HEK293T (cell line): ENCODE data around the gene MRPS10.
"Not testable (repeated sequence)": the region's sequence is repeated elsewhere in the genome, so short reads cannot be mapped to it uniquely, and the experiment has no call there.

Source experiments
- CTCF ChIA-PET: fragments of 350-600 bp; formaldehyde crosslinking; extraction: SDS; loops from one replicate; lab custom pipeline; 2021; ENCODE audit warnings: antibody characterized with exemption, inconsistent platforms; lab: Yijun Ruan, JAX
- POLR2A ChIA-PET: fragments of 350-600 bp; formaldehyde crosslinking; extraction: SDS; loops from one replicate; lab custom pipeline; 2020; ENCODE audit warnings: antibody characterized with exemption, inconsistent platforms; lab: Yijun Ruan, JAX
- DNase-seq: peaks from one replicate; pipeline ENCODE4 v3.0.0; 2012; ENCODE audit warnings: mixed read lengths; ENCODE audit errors: extremely low spot score
- ARNT ChIP-seq: fragments of 450-650 bp; IDR thresholded peaks from 2 replicates; pipeline ENCODE4 v1.6.1; 2017; ENCODE audit warnings: mild to moderate bottlenecking
- BHLHE40 ChIP-seq: fragments of 450-650 bp; IDR thresholded peaks from 2 replicates; pipeline ENCODE4 v1.6.1; 2016; ENCODE audit warnings: mild to moderate bottlenecking, moderate library complexity, borderline replicate concordance
- CTBP1 ChIP-seq: fragments of 450-650 bp; IDR thresholded peaks from 2 replicates; pipeline ENCODE4 v1.6.1; 2016; ENCODE audit warnings: borderline replicate concordance
- ELF4 ChIP-seq: fragments of 450-650 bp; IDR thresholded peaks from 2 replicates; pipeline ENCODE4 v1.6.1; 2017; ENCODE audit warnings: antibody characterized with exemption
- FOXA1 ChIP-seq: fragments of 450-650 bp; IDR thresholded peaks from 2 replicates; pipeline ENCODE4 v1.6.1; 2016; ENCODE audit warnings: mild to moderate bottlenecking
- FOXK2 ChIP-seq: fragments of 450-650 bp; IDR thresholded peaks from 2 replicates; pipeline ENCODE4 v1.6.1; 2016; ENCODE audit warnings: mild to moderate bottlenecking
- FOXM1 ChIP-seq: fragments of 450-650 bp; IDR thresholded peaks from 2 replicates; pipeline ENCODE4 v1.6.1; 2017; ENCODE audit warnings: mild to moderate bottlenecking, borderline replicate concordance
- HDGF ChIP-seq: fragments of 450-650 bp; IDR thresholded peaks from 2 replicates; pipeline ENCODE4 v1.6.1; 2017; ENCODE audit warnings: antibody characterized with exemption, borderline replicate concordance
- L3MBTL2 ChIP-seq: fragments of 450-650 bp; conservative IDR thresholded peaks from 2 replicates; pipeline ENCODE4 v1.6.1; 2016; ENCODE audit warnings: mild to moderate bottlenecking
- LEF1 ChIP-seq: fragments of 450-650 bp; IDR thresholded peaks from 2 replicates; pipeline ENCODE4 v1.6.1; 2017; ENCODE audit warnings: mild to moderate bottlenecking, borderline replicate concordance
- NFRKB ChIP-seq: fragments of 450-650 bp; IDR thresholded peaks from 2 replicates; pipeline ENCODE4 v1.6.1; 2016; ENCODE audit warnings: mild to moderate bottlenecking, moderate library complexity
- PKNOX1 ChIP-seq: fragments of 450-650 bp; IDR thresholded peaks from 2 replicates; pipeline ENCODE4 v1.6.1; 2016
- SP1 ChIP-seq: fragments of 450-650 bp; IDR thresholded peaks from 2 replicates; pipeline ENCODE4 v1.6.1; 2017
- SUZ12 ChIP-seq: fragments of 450-650 bp; IDR thresholded peaks from 2 replicates; pipeline ENCODE4 v1.6.1; 2016; ENCODE audit warnings: mild to moderate bottlenecking
- TARDBP ChIP-seq: fragments of 450-650 bp; IDR thresholded peaks from 2 replicates; pipeline ENCODE4 v1.6.1; 2016
- ZNF384 ChIP-seq: fragments of 450-650 bp; IDR thresholded peaks from 2 replicates; pipeline ENCODE4 v1.6.1; 2016

Gene MRPS10

DNA sequence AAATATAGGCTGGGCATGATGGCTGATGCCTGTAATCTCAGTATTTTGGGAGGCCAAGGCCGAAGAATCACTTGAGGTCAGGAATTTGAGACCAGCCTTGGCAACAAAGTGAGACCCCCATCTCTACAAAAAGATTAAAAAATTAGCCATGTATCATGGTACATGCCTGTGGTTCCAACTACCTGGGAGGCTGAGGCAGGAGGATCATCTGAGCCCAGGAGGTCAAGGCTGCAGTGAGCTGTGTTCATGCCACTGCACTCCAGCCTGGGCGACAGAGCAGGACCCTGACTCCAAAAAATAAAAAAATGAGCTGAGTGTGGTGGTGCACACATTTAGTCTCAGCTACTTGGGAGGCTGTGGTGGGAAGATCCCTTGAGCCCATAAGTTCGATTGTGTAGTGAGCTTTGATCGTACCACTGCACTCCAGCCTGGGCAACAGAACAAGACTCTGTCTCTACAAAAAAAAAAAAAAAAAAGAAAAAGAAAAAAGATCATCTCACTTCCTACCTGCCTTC, 12.8 kb downstream of the MRPS10 start:
- POLR2A ChIA-PET = no interaction called here
- TF ChIP-seq ARNT (no peak), TARDBP (no peak), FOXA1 (no peak), SUZ12 (no peak), ZNF384 (no peak), HDGF (no peak), PKNOX1 (no peak), L3MBTL2 (no peak)

DNA sequence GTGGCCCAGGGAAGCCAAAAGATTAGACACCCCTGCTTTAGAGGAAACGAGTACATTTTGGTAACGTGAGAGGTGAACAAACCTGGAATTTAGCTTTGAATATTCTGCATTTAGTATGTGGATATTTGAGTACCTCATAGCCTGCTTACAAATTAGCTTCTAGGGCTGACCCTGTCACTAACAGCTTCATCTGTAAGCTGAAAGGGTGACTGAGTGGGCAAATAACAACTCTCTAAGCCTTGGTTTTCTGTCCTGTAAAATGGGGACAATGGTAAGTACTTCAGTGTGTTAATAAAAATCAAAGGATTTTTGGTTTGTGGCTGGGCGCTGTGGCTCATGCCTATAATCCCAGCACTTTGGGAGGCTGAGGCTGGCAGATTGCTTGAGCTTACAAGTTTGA, 14.5 kb downstream of the MRPS10 start:
- ChIA-PET CTCF (interaction anchor here (0.6 to 1.5 kb wide), 3 partner anchors 10 to 129 kb away, joined by 3 to 5 read pairs (median 3); no protein-coding TSS in a partner anchor), POLR2A (interaction anchor here (0.9 to 1.5 kb wide), 2 partner anchors 12 to 14 kb away, joined by 3 to 4 read pairs; partner anchors contain the start of gene MRPS10)
- no peak for DNase-seq
- no peak for TF ChIP-seq NFRKB
- TF ChIP-seq TARDBP = no peak
- TF ChIP-seq FOXK2 = no peak
- no peak for TF ChIP-seq ELF4
- no peak for TF ChIP-seq BHLHE40
- no peak for TF ChIP-seq HDGF

More for the DNA sequence above, 12.8 kb downstream of the MRPS10 start:
- DNase-seq = no peak
- CTCF ChIA-PET = interaction anchor here (1.0 kb wide), 1 partner anchor 10 kb away, joined by 5 read pairs; no protein-coding TSS in a partner anchor

DNA sequence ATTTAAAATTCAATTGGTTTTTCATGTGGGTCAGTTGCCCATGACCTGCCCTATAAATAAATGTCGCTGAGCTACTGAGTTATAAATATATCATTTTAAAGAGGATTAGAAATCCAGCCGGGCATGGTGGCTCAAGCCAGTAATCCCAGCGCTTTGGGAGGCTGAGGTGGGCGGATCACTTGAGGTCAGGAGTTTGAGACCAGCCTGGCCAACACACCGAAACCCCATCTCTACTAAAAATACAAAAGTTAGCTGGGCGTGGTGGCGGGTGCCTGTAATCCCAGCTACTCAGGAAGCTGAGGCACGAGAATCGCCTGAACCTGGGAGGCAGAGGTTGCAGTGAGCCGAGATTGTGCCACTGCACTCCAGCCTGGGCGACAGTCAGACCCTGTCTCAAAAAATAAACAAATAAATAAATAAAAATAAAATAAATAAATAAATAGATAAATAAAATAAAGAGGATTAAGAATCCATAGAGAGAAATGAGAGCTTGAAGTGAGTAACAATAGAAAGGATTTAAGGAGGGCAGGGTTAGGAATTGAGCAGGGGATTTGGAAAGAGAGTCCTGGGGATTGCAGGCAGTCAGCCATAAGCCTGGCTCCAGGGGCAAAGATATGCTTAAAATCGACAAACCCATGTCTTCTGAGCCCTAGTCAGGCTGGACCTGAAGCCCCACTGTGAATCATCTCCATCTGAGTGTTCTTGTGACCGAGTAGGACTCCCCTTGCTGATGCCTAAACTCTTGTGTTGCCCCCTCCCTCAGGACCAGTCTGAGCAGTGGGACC, 15.3 kb downstream of the MRPS10 start:
- CTCF ChIA-PET = interaction anchor here (0.7 to 1.5 kb wide), 2 partner anchors 10 to 12 kb away, joined by 3 to 5 read pairs; no protein-coding TSS in a partner anchor
- not testable (repeated sequence) for DNase-seq
- POLR2A ChIA-PET = interaction anchor here (0.9 to 1.5 kb wide), 2 partner anchors 12 to 15 kb away, joined by 3 to 4 read pairs; partner anchors contain the start of gene MRPS10

- CTCF ChIA-PET = no interaction called here
- no peak for DNase-seq
- no peak for TF ChIP-seq TARDBP
- TF ChIP-seq CTBP1 = no peak
- no peak for TF ChIP-seq HDGF
- TF ChIP-seq FOXA1 = no peak
- no peak for TF ChIP-seq FOXK2
- no peak for TF ChIP-seq SP1
- no peak for TF ChIP-seq ELF4
- TF ChIP-seq ZNF384 = no peak
- no peak for TF ChIP-seq FOXM1
- no peak for TF ChIP-seq SUZ12
- TF ChIP-seq NFRKB = no peak
- no peak for TF ChIP-seq L3MBTL2
- TF ChIP-seq PKNOX1 = no peak
- POLR2A ChIA-PET = no interaction called here
Measured at GRCh38 chr6:42201382-42201781, 16.3 kb downstream of the MRPS10 start.

DNA sequence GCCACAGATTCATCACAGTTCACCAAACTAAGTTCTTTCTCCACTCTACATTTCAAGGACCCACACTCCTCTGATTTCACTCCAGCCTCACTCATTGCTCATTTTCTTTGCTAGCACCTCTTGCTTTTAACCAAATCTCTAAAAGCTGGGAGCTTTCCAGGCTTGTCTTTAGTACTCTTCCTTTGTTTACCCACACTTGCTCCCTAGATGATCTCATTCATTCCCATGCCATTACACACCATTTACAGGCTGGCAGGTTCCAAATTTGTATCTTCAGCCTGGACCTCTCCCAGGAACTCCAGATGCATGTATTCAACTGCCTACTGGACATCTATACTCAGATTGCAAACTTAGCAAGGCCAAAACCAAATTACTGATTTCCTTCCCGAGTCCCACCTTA, 17.6 kb downstream of the MRPS10 start:
- ChIA-PET POLR2A (no interaction called here), CTCF (interaction anchor here (1.0 kb wide), 1 partner anchor 15 kb away, joined by 5 read pairs; no protein-coding TSS in a partner anchor)
- no peak for DNase-seq
- TF ChIP-seq FOXK2 = no peak
- no peak for TF ChIP-seq HDGF
- TF ChIP-seq FOXM1 = no peak
- TF ChIP-seq ZNF384 = 0 out of 2 replicates have a peak, but pooled peaks have one; percentile 3
- TF ChIP-seq SUZ12 = no peak
- no peak for TF ChIP-seq BHLHE40
- TF ChIP-seq NFRKB = no peak

- ChIA-PET CTCF (interaction anchor here (1.0 kb wide), 1 partner anchor 15 kb away, joined by 5 read pairs; no protein-coding TSS in a partner anchor), POLR2A (no interaction called here)
- TF ChIP-seq HDGF (no peak), ZNF384 (0 out of 2 replicates have a peak, but pooled peaks have one; percentile 28)
- no peak for DNase-seq
Measured at GRCh38 chr6:42199106-42199981, 18.3 kb downstream of the MRPS10 start.

GRCh38 chr6:42197555-42198362, 19.9 kb downstream of the MRPS10 start:
- ChIA-PET POLR2A (no interaction called here), CTCF (no interaction called here)
- no peak for DNase-seq
- no peak for TF ChIP-seq HDGF
- TF ChIP-seq SP1 = no peak
- no peak for TF ChIP-seq FOXM1
- no peak for TF ChIP-seq ZNF384
- no peak for TF ChIP-seq NFRKB
- no peak for TF ChIP-seq ARNT
- TF ChIP-seq PKNOX1 = no peak
- TF ChIP-seq SUZ12 = no peak
- TF ChIP-seq BHLHE40 = no peak
- TF ChIP-seq ELF4 = no peak
- no peak for TF ChIP-seq CTBP1
- no peak for TF ChIP-seq FOXK2
- TF ChIP-seq LEF1 = no peak
- no peak for TF ChIP-seq L3MBTL2
- TF ChIP-seq FOXA1 = no peak
